CD14-positive monocyte (primary cell): ENCODE measurements around the gene SIGLEC7. TPM values are rescaled to one million over a fixed set of nuclear protein-coding genes. Genes with fewer than 3 reads are reported as not detected.

ENCODE experiments used
- DNase-seq, 3 donors: peaks; one replicate each; pipeline ENCODE4 v3.0.0-alpha.2; 2011 to 2022
- H2AFZ ChIP-seq: 2 replicates; pipeline ENCODE4 v1.6.0; 2012; ENCODE audit warnings: mild to moderate bottlenecking, low read depth, low read length, inconsistent platforms; ENCODE audit not compliant: insufficient read depth, poor library complexity, severe bottlenecking
- H3K27ac ChIP-seq, 2 donors: 1 replicate in 1 of 2; 2 replicates in 1 of 2; pipeline ENCODE4 v1.5.1; 2012 to 2013; ENCODE audit warnings: low read length in 2 of 2, control low read depth in 1 of 2, inconsistent platforms in 1 of 2, low read depth in 1 of 2, mild to moderate bottlenecking in 1 of 2
- H3K27me3 ChIP-seq, 2 donors: one replicate each; pipeline versions ENCODE4 v1.6.0 to v1.6.1; 2011 to 2013; ENCODE audit warnings: low read length in 2 of 2; ENCODE audit not compliant: control insufficient read depth in 2 of 2, insufficient read depth in 2 of 2
- H3K36me3 ChIP-seq, 2 donors: replicated peaks in 1 of 2; 1 replicate in 1 of 2; 2 replicates in 1 of 2; pipeline versions ENCODE4 v1.5.1 to v1.6.1; 2012 to 2013; ENCODE audit warnings: low read length in 2 of 2, control low read depth in 1 of 2, inconsistent platforms in 1 of 2, mild to moderate bottlenecking in 1 of 2; ENCODE audit not compliant: insufficient read depth in 2 of 2, control insufficient read depth in 1 of 2
- H3K4me1 ChIP-seq, 2 donors: 1 replicate in 1 of 2; 2 replicates in 1 of 2; pipeline versions ENCODE4 v1.5.1 to v1.6.1; 2012 to 2013; ENCODE audit warnings: low read length in 2 of 2, control low read depth in 1 of 2, inconsistent platforms in 1 of 2, mild to moderate bottlenecking in 1 of 2, moderate library complexity in 1 of 2; ENCODE audit not compliant: insufficient read depth in 2 of 2, control insufficient read depth in 1 of 2
- H3K4me2 ChIP-seq: replicated peaks from 2 replicates; pipeline ENCODE3; 2012; ENCODE audit warnings: low read length, moderate library complexity, mild to moderate bottlenecking; ENCODE audit not compliant: poor library complexity, severe bottlenecking; ENCODE audit errors: extremely low read depth
- H3K4me3 ChIP-seq, 3 experiments: fragments of 200-600 bp in 1 of 3; sonication (generic) in 1 of 3; replicated peaks in 1 of 3; 1 replicate in 2 of 3; 2 replicates in 1 of 3; pipeline ENCODE4 v1.5.1; 2011 to 2013; ENCODE audit warnings: low read length in 3 of 3, mild to moderate bottlenecking in 3 of 3, control low read depth in 2 of 3, low read depth in 2 of 3, inconsistent platforms in 1 of 3, moderate library complexity in 1 of 3
- H3K79me2 ChIP-seq: 2 replicates; pipeline ENCODE4 v1.6.0; 2012; ENCODE audit warnings: mild to moderate bottlenecking, control low read depth, inconsistent platforms, low read length, moderate library complexity; ENCODE audit not compliant: insufficient read depth
- H3K9ac ChIP-seq: 2 replicates; pipeline ENCODE4 v1.6.0; 2017; ENCODE audit warnings: low read length, mild to moderate bottlenecking; ENCODE audit not compliant: insufficient read depth, poor library complexity, severe bottlenecking
- H3K9me3 ChIP-seq, 2 donors: replicated peaks in 1 of 2; 1 replicate in 1 of 2; 2 replicates in 1 of 2; pipeline versions ENCODE4 v1.5.1 to v1.6.1; 2012 to 2013; ENCODE audit warnings: low read length in 2 of 2, control low read depth in 1 of 2; ENCODE audit not compliant: control insufficient read depth in 1 of 2, insufficient read depth in 1 of 2
- H4K20me1 ChIP-seq: 2 replicates; pipeline ENCODE4 v1.6.0; 2012; ENCODE audit warnings: mild to moderate bottlenecking, low read length, control low read depth, moderate library complexity; ENCODE audit not compliant: insufficient read depth
- H3K27ac Mint-ChIP-seq, 7 donors: one replicate each; pipeline ENCODE4 v1.8.0; 2020; ENCODE audit warnings: mild to moderate bottlenecking in 7 of 7, mixed read lengths in 7 of 7, moderate library complexity in 6 of 7, inconsistent platforms in 2 of 7
- H3K27me3 Mint-ChIP-seq, 3 donors: one replicate each; pipeline ENCODE4 v1.8.0; 2021 to 2022; ENCODE audit warnings: low read depth in 3 of 3, mild to moderate bottlenecking in 3 of 3, mixed read lengths in 3 of 3, moderate library complexity in 3 of 3, inconsistent platforms in 1 of 3
- H3K36me3 Mint-ChIP-seq, 2 donors: one replicate each; pipeline ENCODE4 v1.8.0; 2020; ENCODE audit warnings: mixed read lengths in 2 of 2, inconsistent platforms in 1 of 2, mild to moderate bottlenecking in 1 of 2
- H3K4me1 Mint-ChIP-seq: one replicate; pipeline ENCODE4 v1.8.0; 2020; ENCODE audit warnings: mild to moderate bottlenecking, mixed read lengths
- H3K4me3 Mint-ChIP-seq, 2 donors: one replicate each; pipeline ENCODE4 v1.8.0; 2020; ENCODE audit warnings: mild to moderate bottlenecking in 2 of 2, mixed read lengths in 2 of 2, moderate library complexity in 1 of 2
- H3K9me3 Mint-ChIP-seq, 7 donors: one replicate each; pipeline ENCODE4 v1.8.0; 2020 to 2022; ENCODE audit warnings: mixed read lengths in 7 of 7, mild to moderate bottlenecking in 6 of 7, moderate library complexity in 6 of 7, inconsistent platforms in 2 of 7
- WGBS: methylation state at CpG from one replicate; pipeline ENCODE4 v1.1.5; 2013; ENCODE audit warnings: missing lambda C conversion rate; ENCODE audit not compliant: insufficient coverage; 5-methylcytosine and 5-hydroxymethylcytosine counted together
- intact Hi-C, 2 donors: fragments of 100-400 bp; cut with micrococcal nuclease; formaldehyde crosslinking; loops; one replicate each; pipeline versions ENCODE4 v1.15.0 to v1.15.1; 2023
- polyA plus RNA-seq, 3 donors: library from polyadenylated mRNA; depleted of rRNA in 1 of 3; unstranded in 2 of 3; stranded (reverse) in 1 of 3; fragments of 300-500 nt in 2 of 3; fragments of >200 nt in 1 of 3; fragmentation: Illumina TruSeq in 2 of 3; gene quantifications; 1 replicate in 2 of 3; 2 replicates in 1 of 3; pipeline ENCODE4 v1.2.3, GENCODE V29; 2012 to 2021
- TF ChIP-seq, protein P1 (sequence below): fragments of 200-600 bp; IDR thresholded peaks from one replicate; pipeline ENCODE4 v1.8.0; 2022; ENCODE audit warnings: antibody characterized with exemption, mild to moderate bottlenecking

SIGLEC7 gene
- polyA plus RNA-seq, 3 donors: 71.8 to 93.3 (median 82.0) TPM

DNA sequence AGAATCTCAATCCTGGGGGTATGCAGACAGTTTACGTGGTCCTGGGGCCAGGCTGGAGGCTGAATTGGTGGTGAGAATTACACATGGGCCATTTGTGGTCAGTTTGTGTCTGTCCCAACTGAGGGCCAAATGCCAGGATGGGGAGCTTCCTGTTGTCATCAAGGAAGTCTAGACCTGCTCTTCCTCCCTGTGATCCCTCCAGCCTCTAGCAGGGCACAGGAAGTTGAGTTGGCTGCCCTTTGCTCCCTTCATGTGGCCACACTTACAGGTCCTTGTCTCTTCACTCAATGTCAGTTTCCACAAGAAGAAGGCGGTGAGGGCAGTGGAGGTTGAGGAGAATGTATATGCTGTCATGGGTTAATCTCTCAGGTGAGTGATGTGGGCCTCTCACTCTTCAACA is 30.1 kb downstream of the SIGLEC7 start:
- peaks cover 0 to 8% (median 3%) of the 10 kb centered on the region in 3 donors for H3K27me3 Mint-ChIP-seq
- DNase-seq: peak in 1 of 3 donors; percentile 10

DNA sequence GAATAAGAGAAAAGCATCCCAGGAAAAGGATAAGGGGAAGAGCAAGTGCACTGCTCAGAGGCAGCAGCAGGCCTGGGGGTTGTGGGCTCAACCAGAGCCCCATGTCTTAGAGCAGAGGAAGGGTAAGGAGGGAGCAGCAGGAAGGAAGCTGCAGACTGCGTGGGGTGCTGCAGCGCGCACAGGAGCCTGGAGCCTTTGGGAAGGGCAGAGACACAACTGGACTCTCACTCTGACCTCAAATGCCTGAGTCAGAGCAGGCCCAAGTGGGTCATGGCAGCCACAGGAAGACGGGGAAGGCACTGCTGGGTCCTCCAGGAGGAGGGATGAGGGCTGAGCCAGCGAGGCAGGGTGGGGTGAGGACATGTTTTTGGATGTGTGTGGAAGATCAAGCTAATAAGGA is 31.6 kb downstream of the SIGLEC7 start:
- H3K9me3 Mint-ChIP-seq: no peaks in the 10 kb centered on the region
- no peak for DNase-seq
- Histone ChIP-seq H3K4me1 (peaks cover 0 to 10% of the 10 kb centered on the region in 2 donors), H3K27me3 (no peaks in the 10 kb centered on the region), H3K9me3 (no peaks in the 10 kb centered on the region), H3K27ac (no peak overlapping the region), H3K79me2 (no peaks in the 10 kb centered on the region), H3K36me3 (no peaks in the 10 kb centered on the region), H3K4me2 (no peak overlapping the region), H2AFZ (no peak overlapping the region), H3K4me3 (no peak overlapping the region), H3K9ac (no peak overlapping the region), H4K20me1 (no peaks in the 10 kb centered on the region)
- WGBS: 28% methylated on average over 5 of the region's 5 CpGs
- peaks cover 2 to 10% (median 3%) of the 10 kb centered on the region in 3 donors for H3K27me3 Mint-ChIP-seq
- H3K36me3 Mint-ChIP-seq: no peaks in the 10 kb centered on the region
- TF ChIP-seq, protein P1, sequence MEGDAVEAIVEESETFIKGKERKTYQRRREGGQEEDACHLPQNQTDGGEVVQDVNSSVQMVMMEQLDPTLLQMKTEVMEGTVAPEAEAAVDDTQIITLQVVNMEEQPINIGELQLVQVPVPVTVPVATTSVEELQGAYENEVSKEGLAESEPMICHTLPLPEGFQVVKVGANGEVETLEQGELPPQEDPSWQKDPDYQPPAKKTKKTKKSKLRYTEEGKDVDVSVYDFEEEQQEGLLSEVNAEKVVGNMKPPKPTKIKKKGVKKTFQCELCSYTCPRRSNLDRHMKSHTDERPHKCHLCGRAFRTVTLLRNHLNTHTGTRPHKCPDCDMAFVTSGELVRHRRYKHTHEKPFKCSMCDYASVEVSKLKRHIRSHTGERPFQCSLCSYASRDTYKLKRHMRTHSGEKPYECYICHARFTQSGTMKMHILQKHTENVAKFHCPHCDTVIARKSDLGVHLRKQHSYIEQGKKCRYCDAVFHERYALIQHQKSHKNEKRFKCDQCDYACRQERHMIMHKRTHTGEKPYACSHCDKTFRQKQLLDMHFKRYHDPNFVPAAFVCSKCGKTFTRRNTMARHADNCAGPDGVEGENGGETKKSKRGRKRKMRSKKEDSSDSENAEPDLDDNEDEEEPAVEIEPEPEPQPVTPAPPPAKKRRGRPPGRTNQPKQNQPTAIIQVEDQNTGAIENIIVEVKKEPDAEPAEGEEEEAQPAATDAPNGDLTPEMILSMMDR: no peak
- H3K4me3 Mint-ChIP-seq: no peak overlapping the region
- peaks cover 4% of the 10 kb centered on the region for H3K4me1 Mint-ChIP-seq
- H3K27ac Mint-ChIP-seq: no peak overlapping the region
- intact Hi-C loops: loop anchor here in 1 of 2 donors (5.0 kb wide), 1 partner anchor 156 kb away; the partner anchor contains the start of gene KLK10

More for the DNA sequence above, 30.1 kb downstream of the SIGLEC7 start:
- H3K4me2 ChIP-seq: no peak overlapping the region
- whole genome bisulfite sequencing: 100% methylated on average over 1 of the region's 2 CpGs
- Mint-ChIP-seq H3K36me3 (no peaks in the 10 kb centered on the region), H3K4me3 (no peak overlapping the region), H3K27ac (no peak overlapping the region), H3K4me1 (peaks cover 13% of the 10 kb centered on the region), H3K9me3 (no peaks in the 10 kb centered on the region)
- no peaks in the 10 kb centered on the region for H3K36me3 ChIP-seq
- H3K27ac ChIP-seq: no peak overlapping the region
- H3K4me1 ChIP-seq: peaks cover 10 to 16% of the 10 kb centered on the region in 2 donors
- H3K9ac ChIP-seq: no peak overlapping the region
- intact Hi-C loops: loop anchor here in 1 of 2 donors (5.0 kb wide), 1 partner anchor 155 kb away; the partner anchor contains the start of gene KLK10
- no peaks in the 10 kb centered on the region for H3K9me3 ChIP-seq
- no peaks in the 10 kb centered on the region for H4K20me1 ChIP-seq
- no peaks in the 10 kb centered on the region for H3K79me2 ChIP-seq
- no peak overlapping the region for H2AFZ ChIP-seq
- no peaks in the 10 kb centered on the region for H3K27me3 ChIP-seq
- H3K4me3 ChIP-seq: no peak overlapping the region
- TF ChIP-seq, protein P1: no peak
